Smooth muscle cell (in vitro differentiated cells): ENCODE results near the gene NME5. TPM values are rescaled to one million over a fixed set of nuclear protein-coding genes. Genes with fewer than 3 reads are reported as not detected.

Experiments used
- DNase-seq: peaks from one replicate; lab custom pipeline; 2025; ENCODE audit not compliant: unreplicated experiment; lab: John Stamatoyannopoulos, UW
- H2AFZ ChIP-seq: fragments of 200-600 bp; sonication (generic); 2 replicates; pipeline ENCODE4 v1.6.0; 2016; ENCODE audit warnings: antibody characterized with exemption, low read depth, mild to moderate bottlenecking
- H3F3A ChIP-seq: fragments of 200-600 bp; sonication (generic); 2 replicates; pipeline ENCODE4 v1.6.0; 2017; ENCODE audit warnings: antibody characterized with exemption, low read depth
- H3K27ac ChIP-seq: fragments of 200-600 bp; sonication (generic); 2 replicates; pipeline ENCODE4 v1.5.1; 2016; ENCODE audit warnings: low read depth, mild to moderate bottlenecking
- H3K27me3 ChIP-seq: fragments of 200-600 bp; sonication (generic); 2 replicates; pipeline ENCODE4 v1.6.1; 2016; ENCODE audit warnings: low read depth, mild to moderate bottlenecking
- H3K36me3 ChIP-seq: fragments of 200-600 bp; sonication (generic); 2 replicates; pipeline ENCODE4 v1.5.1; 2016; ENCODE audit warnings: low read depth
- H3K4me1 ChIP-seq: fragments of 200-600 bp; sonication (generic); 2 replicates; pipeline ENCODE4 v1.5.1; 2016; ENCODE audit warnings: low read depth
- H3K4me2 ChIP-seq: fragments of 200-600 bp; sonication (generic); 2 replicates; pipeline ENCODE4 v1.6.0; 2016; ENCODE audit warnings: mild to moderate bottlenecking
- H3K4me3 ChIP-seq: fragments of 200-600 bp; sonication (generic); 2 replicates; pipeline ENCODE4 v1.5.1; 2016; ENCODE audit warnings: mild to moderate bottlenecking
- H3K79me2 ChIP-seq: fragments of 200-600 bp; sonication (generic); 2 replicates; pipeline ENCODE4 v1.6.0; 2016; ENCODE audit warnings: low read depth, mild to moderate bottlenecking
- H3K9ac ChIP-seq: fragments of 200-600 bp; sonication (generic); 2 replicates; pipeline ENCODE4 v1.6.0; 2016; ENCODE audit warnings: low read depth
- H3K9me3 ChIP-seq: fragments of 200-600 bp; sonication (generic); replicated peaks from 2 replicates; pipeline ENCODE4 v1.5.1; 2016; ENCODE audit warnings: low read depth
- H4K20me1 ChIP-seq: fragments of 200-600 bp; sonication (generic); 2 replicates; pipeline ENCODE4 v1.6.0; 2016; ENCODE audit warnings: low read depth
- CTCF ChIP-seq: fragments of 200-600 bp; sonication (generic); IDR thresholded peaks from 2 replicates; pipeline ENCODE4 v1.5.1; 2017; ENCODE audit warnings: borderline replicate concordance, mild to moderate bottlenecking, antibody characterized with exemption; ENCODE audit not compliant: insufficient read depth, poor library complexity, severe bottlenecking
- WGBS: methylation state at CpG from one replicate; pipeline ENCODE4 v1.1.7; 2016; ENCODE audit warnings: low lambda C conversion rate; 5-methylcytosine and 5-hydroxymethylcytosine counted together
- polyA plus RNA-seq: library from polyadenylated mRNA; unstranded; fragments of >200 nt; fragmentation: Nextera tagmentation; extraction: Ambion mirVana; gene quantifications from 2 replicates; pipeline ENCODE4 v1.2.1, GENCODE V29; 2016
- total RNA-seq: library from RNA; depleted of rRNA; stranded (reverse); fragments of >200 nt; gene quantifications from 2 replicates; pipeline ENCODE4 v1.2.3, GENCODE V29; 2014

The NME5 gene
- total and polyA plus RNA-seq, 2 experiments from 2014 or later: 1.2 to 2.7 TPM

GRCh38 chr5:138105709-138106108, 33.5 kb downstream of the NME5 start:
- H3K4me3 ChIP-seq: no peak overlapping the region
- WGBS: 96% methylated on average over 6 of the region's 6 CpGs
- H3K4me2 ChIP-seq: no peak overlapping the region
- no peaks in the 10 kb centered on the region for H4K20me1 ChIP-seq
- no peak overlapping the region for H3K9ac ChIP-seq
- peaks cover 12% of the 10 kb centered on the region for H3K4me1 ChIP-seq
- TF ChIP-seq CTCF: no peak
- H3K79me2 ChIP-seq: no peaks in the 10 kb centered on the region
- no peak overlapping the region for H2AFZ ChIP-seq
- H3K9me3 ChIP-seq: no peaks in the 10 kb centered on the region
- DNase-seq: no peak
- no peaks in the 10 kb centered on the region for H3K27me3 ChIP-seq
- no peak overlapping the region for H3K27ac ChIP-seq
- H3F3A ChIP-seq: no peaks in the 10 kb centered on the region
- H3K36me3 ChIP-seq: no peaks in the 10 kb centered on the region

GRCh38 chr5:138103319-138103637, 36.0 kb downstream of the NME5 start:
- H2AFZ ChIP-seq: no peak overlapping the region
- no peaks in the 10 kb centered on the region for H3K36me3 ChIP-seq
- H3K4me3 ChIP-seq: no peak overlapping the region
- no peak for TF ChIP-seq CTCF
- H3K9ac ChIP-seq: no peak overlapping the region
- no peaks in the 10 kb centered on the region for H3F3A ChIP-seq
- no peaks in the 10 kb centered on the region for H4K20me1 ChIP-seq
- H3K9me3 ChIP-seq: no peaks in the 10 kb centered on the region
- H3K4me1 ChIP-seq: no peaks in the 10 kb centered on the region
- WGBS: 20% methylated on average over 3 of the region's 3 CpGs
- no peak overlapping the region for H3K27ac ChIP-seq
- H3K27me3 ChIP-seq: no peaks in the 10 kb centered on the region
- no peaks in the 10 kb centered on the region for H3K79me2 ChIP-seq
- DNase-seq: no peak
- no peak overlapping the region for H3K4me2 ChIP-seq

- Histone ChIP-seq H3K9me3 (no peaks in the 10 kb centered on the region), H4K20me1 (no peaks in the 10 kb centered on the region), H3K27ac (no peak overlapping the region), H3K4me3 (no peak overlapping the region), H3K4me1 (no peaks in the 10 kb centered on the region), H3K27me3 (no peaks in the 10 kb centered on the region), H2AFZ (no peak overlapping the region), H3K4me2 (no peak overlapping the region), H3F3A (no peaks in the 10 kb centered on the region), H3K9ac (no peak overlapping the region), H3K79me2 (no peaks in the 10 kb centered on the region), H3K36me3 (no peaks in the 10 kb centered on the region)
- no peak for TF ChIP-seq CTCF
- 61% methylated on average over 7 of the region's 7 CpGs for WGBS
- DNase-seq: no peak
These were observed 36.5 kb downstream of the NME5 start for GRCh38 chr5:138102454-138103318.
